Vagina (tissue), 2 donors: ENCODE data around the gene RBBP5. TPM values are rescaled to one million over a fixed set of nuclear protein-coding genes. Genes with fewer than 3 reads are reported as not detected.

Experiments
- DNase-seq, 2 donors: peaks; one replicate each; pipeline ENCODE4 v3.0.0-alpha.2; 2017; ENCODE audit errors: extremely low spot score in 2 of 2
- H3K27ac ChIP-seq: fragments of 200-600 bp; sonication (generic); one replicate; pipeline ENCODE4 v1.5.1; 2019
- H3K27me3 ChIP-seq: fragments of 200-600 bp; sonication (generic); one replicate; pipeline ENCODE4 v1.5.1; 2019
- H3K36me3 ChIP-seq, 2 donors: fragments of 200-600 bp; sonication (generic); one replicate each; pipeline ENCODE4 v1.5.1; 2017 to 2019
- H3K4me1 ChIP-seq: fragments of 200-600 bp; sonication (generic); one replicate; pipeline ENCODE4 v1.5.1; 2019
- H3K4me3 ChIP-seq, 2 donors: fragments of 200-600 bp; sonication (generic); 1 replicate in 1 of 2; 2 replicates in 1 of 2; pipeline ENCODE4 v1.5.1; 2016 to 2019
- H3K9me3 ChIP-seq: fragments of 200-600 bp; sonication (generic); one replicate; pipeline ENCODE4 v1.5.1; 2019
- CTCF ChIP-seq, 3 experiments: fragments of 450-650 bp in 2 of 3; fragments of 200-600 bp in 1 of 3; sonication (generic) in 1 of 3; IDR thresholded peaks; one replicate each; pipeline ENCODE4 v1.5.1; 2017 to 2019; ENCODE audit warnings: antibody characterized with exemption in 3 of 3, mild to moderate bottlenecking in 2 of 3, moderate library complexity in 2 of 3
- POLR2A ChIP-seq, 2 donors: fragments of 450-650 bp; IDR thresholded peaks; one replicate each; pipeline ENCODE4 v1.6.1; 2017; ENCODE audit warnings: antibody characterized with exemption in 2 of 2, mild to moderate bottlenecking in 2 of 2, moderate library complexity in 2 of 2
- POLR2AphosphoS5 ChIP-seq, 2 donors: sonication (generic); formaldehyde crosslinking; IDR thresholded peaks; one replicate each; pipeline ENCODE4 v1.9.0; 2017; ENCODE audit warnings: antibody characterized with exemption in 2 of 2, mild to moderate bottlenecking in 2 of 2, low read depth in 1 of 2; ENCODE audit not compliant: insufficient read depth in 1 of 2
- intact Hi-C: fragments of 100-400 bp; cut with DNase I; formaldehyde crosslinking; loops from one replicate; pipeline ENCODE4 v1.15.1; 2023
- total RNA-seq: library from RNA; depleted of rRNA; stranded (reverse); fragments of >200 nt; gene quantifications from one replicate; pipeline ENCODE4 v1.2.3, GENCODE V29; 2016

Gene RBBP5
- total RNA-seq, 1 donor from 2014 or later: 11.3 TPM

- no peaks in the 10 kb centered on the region for H3K9me3 ChIP-seq
- intact Hi-C loops: loop anchor here (5.0 kb wide), 1 partner anchor 73 kb away; no protein-coding TSS in a partner anchor
- no peak overlapping the region for H3K4me3 ChIP-seq
- H3K4me1 ChIP-seq: peaks cover 8% of the 10 kb centered on the region
- TF ChIP-seq POLR2A (IDR thresholded peaks at IDR 0.05) (no peak), POLR2AphosphoS5 (IDR thresholded peaks at IDR 0.05; ENCODE audit: insufficient read depth in 1 of 2, low read depth in 1 of 2) (no peak), CTCF (IDR thresholded peaks at IDR 0.05) (no peak)
- no peaks in the 10 kb centered on the region for H3K27me3 ChIP-seq
- H3K36me3 ChIP-seq: no peaks in the 10 kb centered on the region
- DNase-seq: no peak
- no peak overlapping the region for H3K27ac ChIP-seq
Observed at GRCh38 chr1:205060746-205061145, 61.0 kb downstream of the RBBP5 start.

GRCh38 chr1:205059660-205060059, 62.1 kb downstream of the RBBP5 start:
- H3K4me1 ChIP-seq: peaks cover 8% of the 10 kb centered on the region
- H3K27ac ChIP-seq: no peak overlapping the region
- DNase-seq: no peak
- H3K9me3 ChIP-seq: no peaks in the 10 kb centered on the region
- no peaks in the 10 kb centered on the region for H3K27me3 ChIP-seq
- H3K36me3 ChIP-seq: no peaks in the 10 kb centered on the region
- H3K4me3 ChIP-seq: no peak overlapping the region
- intact Hi-C loops: loop anchor here (5.0 to 10.0 kb wide), 2 partner anchors 72 to 255 kb away; no protein-coding TSS in a partner anchor
- TF ChIP-seq POLR2AphosphoS5 (IDR thresholded peaks at IDR 0.05; ENCODE audit: insufficient read depth in 1 of 2, low read depth in 1 of 2): no peak
- no peak for TF ChIP-seq POLR2A (IDR thresholded peaks at IDR 0.05)
- TF ChIP-seq CTCF (IDR thresholded peaks at IDR 0.05): no peak

GRCh38 chr1:205058853-205059252, 62.9 kb downstream of the RBBP5 start:
- Histone ChIP-seq H3K4me3 (no peak overlapping the region), H3K4me1 (peaks cover 8% of the 10 kb centered on the region), H3K27ac (no peak overlapping the region), H3K9me3 (no peaks in the 10 kb centered on the region), H3K36me3 (no peaks in the 10 kb centered on the region), H3K27me3 (no peaks in the 10 kb centered on the region)
- TF ChIP-seq POLR2AphosphoS5 (IDR thresholded peaks at IDR 0.05; ENCODE audit: insufficient read depth in 1 of 2, low read depth in 1 of 2): no peak
- no peak for TF ChIP-seq CTCF (IDR thresholded peaks at IDR 0.05)
- no peak for TF ChIP-seq POLR2A (IDR thresholded peaks at IDR 0.05)
- intact Hi-C loops: loop anchor here (10.0 kb wide), 1 partner anchor 254 kb away; no protein-coding TSS in a partner anchor
- DNase-seq: no peak

GRCh38 chr1:205057808-205058575, 63.8 kb downstream of the RBBP5 start:
- Histone ChIP-seq H3K4me3 (no peak overlapping the region), H3K9me3 (no peaks in the 10 kb centered on the region), H3K27ac (no peak overlapping the region), H3K4me1 (peaks cover 8% of the 10 kb centered on the region), H3K36me3 (no peaks in the 10 kb centered on the region), H3K27me3 (no peaks in the 10 kb centered on the region)
- no peak for DNase-seq
- intact Hi-C loops: loop anchor here (10.0 kb wide), 1 partner anchor 253 kb away; no protein-coding TSS in a partner anchor
- TF ChIP-seq POLR2A (IDR thresholded peaks at IDR 0.05) (no peak), POLR2AphosphoS5 (IDR thresholded peaks at IDR 0.05; ENCODE audit: insufficient read depth in 1 of 2, low read depth in 1 of 2) (no peak), CTCF (IDR thresholded peaks at IDR 0.05) (no peak)
